OCI-M2 (cell line): Measurements from ENCODE around the gene TNNT2.

Experiments used
- DNase-seq: peaks from one replicate; lab custom pipeline; 2025; ENCODE audit not compliant: unreplicated experiment; lab: John Stamatoyannopoulos, UW

Gene TNNT2

GRCh38 chr1:201377611-201378092, at the start of gene TNNT2:
TSS of gene TNNT2 (minus strand) at chr1:201377680. CDS start at chr1:201373254, 4,426 bp downstream.
- no peak for DNase-seq

GRCh38 chr1:201426479-201427310, 49.2 kb upstream of the TNNT2 start:
- no peak for DNase-seq

- DNase-seq: no peak
Measured at GRCh38 chr1:201424146-201424545, 46.7 kb upstream of the TNNT2 start.

GRCh38 chr1:201423655-201424054, 46.2 kb upstream of the TNNT2 start:
- DNase-seq: no peak

GRCh38 chr1:201422436-201423030, 45.1 kb upstream of the TNNT2 start:
- DNase-seq: no peak

GRCh38 chr1:201422026-201422425, 44.5 kb upstream of the TNNT2 start:
- DNase-seq: no peak

GRCh38 chr1:201421041-201421440, 43.6 kb upstream of the TNNT2 start:
- no peak for DNase-seq

- no peak for DNase-seq
Measured at GRCh38 chr1:201420608-201421002, 43.1 kb upstream of the TNNT2 start.

- no peak for DNase-seq
Measured at GRCh38 chr1:201419746-201420607, 42.5 kb upstream of the TNNT2 start.

GRCh38 chr1:201419256-201419655, 41.8 kb upstream of the TNNT2 start:
- no peak for DNase-seq

GRCh38 chr1:201418461-201418860, 41.0 kb upstream of the TNNT2 start:
- DNase-seq: no peak

GRCh38 chr1:201414051-201414738, 36.7 kb upstream of the TNNT2 start:
- DNase-seq: no peak

GRCh38 chr1:201411292-201411691, 33.8 kb upstream of the TNNT2 start:
- DNase-seq: no peak

- no peak for DNase-seq
Measured at GRCh38 chr1:201409440-201409839, 32.0 kb upstream of the TNNT2 start.

- DNase-seq: no peak
Measured at GRCh38 chr1:201408834-201409200, 31.3 kb upstream of the TNNT2 start.

GRCh38 chr1:201408176-201408833, 30.8 kb upstream of the TNNT2 start:
- no peak for DNase-seq

- no peak for DNase-seq
Measured at GRCh38 chr1:201406831-201407406, 29.4 kb upstream of the TNNT2 start.

- DNase-seq: no peak
Measured at GRCh38 chr1:201405484-201405831, 28.0 kb upstream of the TNNT2 start.

- DNase-seq: no peak
Measured at GRCh38 chr1:201404722-201405483, 27.4 kb upstream of the TNNT2 start.
